ENCODE measurements around the gene SPATC1L.

SPATC1L gene

GRCh38 chr21:46214478-46215340, 30.4 kb upstream of the SPATC1L start:
- no peak overlapping the region for H3K4me3 ChIP-seq (ENCODE audit: low read length in 2 of 2)
- H3K27ac ChIP-seq (ENCODE audit: low read depth in 2 of 2, low read length in 2 of 2) = no peak overlapping the region
- H3K9ac ChIP-seq (ENCODE audit: low read depth in 1 of 2, low read length in 2 of 2) = no peak overlapping the region
- peaks cover 25% of the 10 kb centered on the region in 2 donors for H3K36me3 ChIP-seq (ENCODE audit: control insufficient read depth in 2 of 2, insufficient read depth in 2 of 2, low read length in 2 of 2)
- no peaks in the 10 kb centered on the region for H3K27me3 ChIP-seq (ENCODE audit: control insufficient read depth in 2 of 2, insufficient read depth in 2 of 2, low read length in 2 of 2)
- H3K9me3 ChIP-seq (ENCODE audit: control insufficient read depth in 2 of 2, low read length in 2 of 2) = no peaks in the 10 kb centered on the region
- H3K4me1 ChIP-seq (ENCODE audit: control insufficient read depth in 2 of 2, insufficient read depth in 2 of 2, low read length in 2 of 2) = no peaks in the 10 kb centered on the region

- H3K9ac ChIP-seq (ENCODE audit: low read depth in 1 of 2, low read length in 2 of 2) = no peak overlapping the region
- no peaks in the 10 kb centered on the region for H3K9me3 ChIP-seq (ENCODE audit: control insufficient read depth in 2 of 2, low read length in 2 of 2)
- H3K36me3 ChIP-seq (ENCODE audit: control insufficient read depth in 2 of 2, insufficient read depth in 2 of 2, low read length in 2 of 2) = peaks cover 21 to 27% of the 10 kb centered on the region in 2 donors
- no peaks in the 10 kb centered on the region for H3K27me3 ChIP-seq (ENCODE audit: control insufficient read depth in 2 of 2, insufficient read depth in 2 of 2, low read length in 2 of 2)
- no peak overlapping the region for H3K27ac ChIP-seq (ENCODE audit: low read depth in 2 of 2, low read length in 2 of 2)
- H3K4me1 ChIP-seq (ENCODE audit: control insufficient read depth in 2 of 2, insufficient read depth in 2 of 2, low read length in 2 of 2) = no peaks in the 10 kb centered on the region
- no peak overlapping the region for H3K4me3 ChIP-seq (ENCODE audit: low read length in 2 of 2)
Measured at GRCh38 chr21:46213620-46214286, 29.5 kb upstream of the SPATC1L start.

GRCh38 chr21:46212721-46213484, 28.6 kb upstream of the SPATC1L start:
- Histone ChIP-seq H3K27me3 (ENCODE audit: control insufficient read depth in 2 of 2, insufficient read depth in 2 of 2, low read length in 2 of 2) (no peaks in the 10 kb centered on the region), H3K9me3 (ENCODE audit: control insufficient read depth in 2 of 2, low read length in 2 of 2) (no peaks in the 10 kb centered on the region), H3K36me3 (ENCODE audit: control insufficient read depth in 2 of 2, insufficient read depth in 2 of 2, low read length in 2 of 2) (peaks cover 27 to 34% of the 10 kb centered on the region in 2 donors), H3K9ac (ENCODE audit: low read depth in 1 of 2, low read length in 2 of 2) (no peak overlapping the region), H3K27ac (ENCODE audit: low read depth in 2 of 2, low read length in 2 of 2) (no peak overlapping the region), H3K4me3 (ENCODE audit: low read length in 2 of 2) (no peak overlapping the region), H3K4me1 (ENCODE audit: control insufficient read depth in 2 of 2, insufficient read depth in 2 of 2, low read length in 2 of 2) (no peaks in the 10 kb centered on the region)

GRCh38 chr21:46211786-46212720, 27.8 kb upstream of the SPATC1L start:
- Histone ChIP-seq H3K27me3 (ENCODE audit: control insufficient read depth in 2 of 2, insufficient read depth in 2 of 2, low read length in 2 of 2) (no peaks in the 10 kb centered on the region), H3K4me1 (ENCODE audit: control insufficient read depth in 2 of 2, insufficient read depth in 2 of 2, low read length in 2 of 2) (no peaks in the 10 kb centered on the region), H3K4me3 (ENCODE audit: low read length in 2 of 2) (no peak overlapping the region), H3K9me3 (ENCODE audit: control insufficient read depth in 2 of 2, low read length in 2 of 2) (no peaks in the 10 kb centered on the region), H3K27ac (ENCODE audit: low read depth in 2 of 2, low read length in 2 of 2) (no peak overlapping the region), H3K9ac (ENCODE audit: low read depth in 1 of 2, low read length in 2 of 2) (no peak overlapping the region), H3K36me3 (ENCODE audit: control insufficient read depth in 2 of 2, insufficient read depth in 2 of 2, low read length in 2 of 2) (peaks cover 35 to 41% of the 10 kb centered on the region in 2 donors)

- Histone ChIP-seq H3K9me3 (ENCODE audit: control insufficient read depth in 2 of 2, low read length in 2 of 2) (no peaks in the 10 kb centered on the region), H3K4me1 (ENCODE audit: control insufficient read depth in 2 of 2, insufficient read depth in 2 of 2, low read length in 2 of 2) (no peaks in the 10 kb centered on the region), H3K36me3 (ENCODE audit: control insufficient read depth in 2 of 2, insufficient read depth in 2 of 2, low read length in 2 of 2) (peaks cover 39 to 47% of the 10 kb centered on the region in 2 donors), H3K4me3 (ENCODE audit: low read length in 2 of 2) (no peak overlapping the region), H3K9ac (ENCODE audit: low read depth in 1 of 2, low read length in 2 of 2) (no peak overlapping the region), H3K27me3 (ENCODE audit: control insufficient read depth in 2 of 2, insufficient read depth in 2 of 2, low read length in 2 of 2) (no peaks in the 10 kb centered on the region), H3K27ac (ENCODE audit: low read depth in 2 of 2, low read length in 2 of 2) (no peak overlapping the region)
Measured at GRCh38 chr21:46211376-46211775, 27.1 kb upstream of the SPATC1L start.

- Histone ChIP-seq H3K9me3 (ENCODE audit: control insufficient read depth in 2 of 2, low read length in 2 of 2) (no peaks in the 10 kb centered on the region), H3K27me3 (ENCODE audit: control insufficient read depth in 2 of 2, insufficient read depth in 2 of 2, low read length in 2 of 2) (no peaks in the 10 kb centered on the region), H3K36me3 (ENCODE audit: control insufficient read depth in 2 of 2, insufficient read depth in 2 of 2, low read length in 2 of 2) (peaks cover 43 to 53% of the 10 kb centered on the region in 2 donors), H3K4me1 (ENCODE audit: control insufficient read depth in 2 of 2, insufficient read depth in 2 of 2, low read length in 2 of 2) (no peaks in the 10 kb centered on the region), H3K27ac (ENCODE audit: low read depth in 2 of 2, low read length in 2 of 2) (no peak overlapping the region), H3K9ac (ENCODE audit: low read depth in 1 of 2, low read length in 2 of 2) (no peak overlapping the region), H3K4me3 (ENCODE audit: low read length in 2 of 2) (no peak overlapping the region)
Measured at GRCh38 chr21:46210378-46211136, 26.3 kb upstream of the SPATC1L start.

- Histone ChIP-seq H3K36me3 (ENCODE audit: control insufficient read depth in 2 of 2, insufficient read depth in 2 of 2, low read length in 2 of 2) (peaks cover 54 to 57% of the 10 kb centered on the region in 2 donors), H3K4me3 (ENCODE audit: low read length in 2 of 2) (no peak overlapping the region), H3K27ac (ENCODE audit: low read depth in 2 of 2, low read length in 2 of 2) (no peak overlapping the region), H3K9me3 (ENCODE audit: control insufficient read depth in 2 of 2, low read length in 2 of 2) (no peaks in the 10 kb centered on the region), H3K9ac (ENCODE audit: low read depth in 1 of 2, low read length in 2 of 2) (no peak overlapping the region), H3K4me1 (ENCODE audit: control insufficient read depth in 2 of 2, insufficient read depth in 2 of 2, low read length in 2 of 2) (no peaks in the 10 kb centered on the region), H3K27me3 (ENCODE audit: control insufficient read depth in 2 of 2, insufficient read depth in 2 of 2, low read length in 2 of 2) (no peaks in the 10 kb centered on the region)
Measured at GRCh38 chr21:46208761-46209721, 24.8 kb upstream of the SPATC1L start.

GRCh38 chr21:46207920-46208591, 23.8 kb upstream of the SPATC1L start:
- Histone ChIP-seq H3K4me1 (ENCODE audit: control insufficient read depth in 2 of 2, insufficient read depth in 2 of 2, low read length in 2 of 2) (no peaks in the 10 kb centered on the region), H3K36me3 (ENCODE audit: control insufficient read depth in 2 of 2, insufficient read depth in 2 of 2, low read length in 2 of 2) (peaks cover 49 to 64% of the 10 kb centered on the region in 2 donors), H3K9ac (ENCODE audit: low read depth in 1 of 2, low read length in 2 of 2) (no peak overlapping the region), H3K27me3 (ENCODE audit: control insufficient read depth in 2 of 2, insufficient read depth in 2 of 2, low read length in 2 of 2) (no peaks in the 10 kb centered on the region), H3K27ac (ENCODE audit: low read depth in 2 of 2, low read length in 2 of 2) (no peak overlapping the region), H3K4me3 (ENCODE audit: low read length in 2 of 2) (no peak overlapping the region), H3K9me3 (ENCODE audit: control insufficient read depth in 2 of 2, low read length in 2 of 2) (no peaks in the 10 kb centered on the region)

Data from mucosa of rectum (tissue), 2 donors.